SK-N-SH (cell line): ENCODE measurements around the gene NOS1. TPM values are rescaled to one million over a fixed set of nuclear protein-coding genes. Genes with fewer than 3 reads are reported as not detected.
"Not testable (repeated sequence)": the region's sequence is repeated elsewhere in the genome, so short reads cannot be mapped to it uniquely, and the experiment has no call there.

Experiments
- CTCF ChIA-PET: fragments of 300-600, 350-600 bp; formaldehyde crosslinking; extraction: SDS; loops from one replicate; lab custom pipeline; 2021; lab: Yijun Ruan, JAX
- POLR2A ChIA-PET: fragments of 350-600 bp; sonication (Branson Sonifier 250); formaldehyde crosslinking; extraction: SDS; loops from one replicate; lab custom pipeline; 2020; ENCODE audit warnings: antibody characterized with exemption, inconsistent platforms; lab: Yijun Ruan, JAX
- DNase-seq: peaks from one replicate; pipeline ENCODE4 v3.0.0; 2012
- H2AFZ ChIP-seq: fragments of 200-600 bp; sonication (generic); 2 replicates; pipeline ENCODE4 v1.8.1; 2016; ENCODE audit warnings: antibody characterized with exemption, mild to moderate bottlenecking, low read depth
- H3F3A ChIP-seq: fragments of 200-600 bp; sonication (generic); replicated peaks from 2 replicates; pipeline ENCODE3; 2016; ENCODE audit warnings: antibody characterized with exemption, mild to moderate bottlenecking; ENCODE audit not compliant: insufficient read depth
- H3K27ac ChIP-seq, 2 experiments: fragments of 200-500 bp in 1 of 2; fragments of 200-600 bp in 1 of 2; sonication (Bioruptor generic) in 1 of 2; sonication (generic), shearing (Covaris generic) in 1 of 2; 2 replicates each; pipeline versions ENCODE4 v1.5.1 to v1.6.1; 2014 to 2016; ENCODE audit warnings: low read depth in 2 of 2, inconsistent platforms in 1 of 2, low read length in 1 of 2, mild to moderate bottlenecking in 1 of 2, mixed read lengths in 1 of 2
- H3K27me3 ChIP-seq: fragments of 200-600 bp; sonication (generic), shearing (Covaris generic); 2 replicates; pipeline ENCODE4 v1.6.1; 2016; ENCODE audit warnings: mixed run types; ENCODE audit not compliant: insufficient read depth
- H3K36me3 ChIP-seq, 2 experiments: fragments of 200-500 bp in 1 of 2; fragments of 200-600 bp in 1 of 2; sonication (Bioruptor generic) in 1 of 2; sonication (generic) in 1 of 2; replicated peaks in 1 of 2; 2 replicates each; pipeline versions ENCODE3 to v1.5.1; 2014 to 2016; ENCODE audit warnings: low read length in 1 of 2, mild to moderate bottlenecking in 1 of 2; ENCODE audit not compliant: insufficient read depth in 2 of 2, control insufficient read depth in 1 of 2
- H3K4me1 ChIP-seq, 2 experiments: fragments of 200-500 bp in 1 of 2; fragments of 200-600 bp in 1 of 2; sonication (Bioruptor generic) in 1 of 2; sonication (generic), shearing (Covaris generic) in 1 of 2; 2 replicates each; pipeline versions ENCODE4 v1.5.1 to v1.6.1; 2014 to 2016; ENCODE audit warnings: low read depth in 1 of 2, low read length in 1 of 2, mixed run types in 1 of 2; ENCODE audit not compliant: insufficient read depth in 2 of 2, control insufficient read depth in 1 of 2
- H3K4me2 ChIP-seq: fragments of 200-600 bp; sonication (generic), shearing (Covaris generic); 2 replicates; pipeline ENCODE4 v1.6.1; 2017; ENCODE audit warnings: mixed run types
- H3K4me3 ChIP-seq, 2 experiments: fragments of 200-500 bp in 1 of 2; fragments of 200-600 bp in 1 of 2; sonication (Bioruptor generic) in 1 of 2; sonication (generic), shearing (Covaris generic) in 1 of 2; 2 replicates each; pipeline versions ENCODE4 v1.5.1 to v1.8.1; 2014 to 2016; ENCODE audit warnings: low read depth in 2 of 2, inconsistent platforms in 1 of 2, low read length in 1 of 2, mild to moderate bottlenecking in 1 of 2, mixed read lengths in 1 of 2, moderate library complexity in 1 of 2
- H3K79me2 ChIP-seq: fragments of 200-600 bp; sonication (generic); 2 replicates; pipeline ENCODE4 v1.8.1; 2017; ENCODE audit warnings: mild to moderate bottlenecking; ENCODE audit not compliant: insufficient read depth
- H3K9ac ChIP-seq: fragments of 200-600 bp; sonication (generic); 2 replicates; pipeline ENCODE4 v1.6.1; 2017; ENCODE audit warnings: mixed run types
- H3K9me2 ChIP-seq: fragments of 200-600 bp; sonication (generic); 2 replicates; pipeline ENCODE4 v1.6.1; 2017; ENCODE audit warnings: mixed run types
- H3K9me3 ChIP-seq: fragments of 200-600 bp; sonication (generic); 2 replicates; pipeline ENCODE4 v1.6.1; 2017; ENCODE audit warnings: mixed run types, mild to moderate bottlenecking, moderate library complexity
- H4K20me1 ChIP-seq: fragments of 200-600 bp; sonication (generic); 2 replicates; pipeline ENCODE4 v1.6.1; 2017; ENCODE audit warnings: mild to moderate bottlenecking, mixed run types; ENCODE audit not compliant: insufficient read depth
- EZH2phosphoT487 ChIP-seq: fragments of 200-600 bp; sonication (generic); IDR thresholded peaks from 2 replicates; pipeline ENCODE4 v1.6.1; 2017; ENCODE audit warnings: low read depth, mixed run types, mild to moderate bottlenecking, antibody characterized with exemption, moderate library complexity, borderline replicate concordance
- FOXM1 ChIP-seq: IDR thresholded peaks from 2 replicates; pipeline ENCODE4 v1.4.0; 2012; ENCODE audit warnings: low read depth, mild to moderate bottlenecking
- GABPA ChIP-seq: IDR thresholded peaks from 2 replicates; pipeline ENCODE4 v1.4.0; 2012; ENCODE audit warnings: low read depth, mild to moderate bottlenecking
- GATA2 ChIP-seq: sonication (generic); formaldehyde crosslinking; IDR thresholded peaks from 2 replicates; pipeline ENCODE4 v1.5.0; 2020; ENCODE audit warnings: mild to moderate bottlenecking, missing genetic modification reagents
- IRF3 ChIP-seq: fragments of 150-350 bp; IDR thresholded peaks from 2 replicates; pipeline ENCODE4 v1.6.1; 2016; ENCODE audit warnings: mild to moderate bottlenecking, low read depth, low read length
- JUND ChIP-seq: IDR thresholded peaks from 2 replicates; pipeline ENCODE4 v1.4.0; 2012
- MEF2A ChIP-seq: IDR thresholded peaks from 2 replicates; pipeline ENCODE4 v1.4.0; 2012; ENCODE audit warnings: low read depth, borderline replicate concordance
- MXI1 ChIP-seq: IDR thresholded peaks from 2 replicates; pipeline ENCODE4 v1.6.1; 2012; ENCODE audit warnings: mild to moderate bottlenecking, low read depth, low read length, improper control_type of control experiment
- NRF1 ChIP-seq: IDR thresholded peaks from 2 replicates; pipeline ENCODE4 v1.6.1; 2012; ENCODE audit warnings: low read depth, mild to moderate bottlenecking, low read length
- POLR2AphosphoS5 ChIP-seq: IDR thresholded peaks from 2 replicates; pipeline ENCODE4 v1.6.1; 2012; ENCODE audit warnings: low read depth, low read length
- RXRA ChIP-seq: IDR thresholded peaks from 2 replicates; pipeline ENCODE4 v1.4.0; 2012; ENCODE audit warnings: low read depth, mild to moderate bottlenecking, borderline replicate concordance
- SMC3 ChIP-seq: IDR thresholded peaks from 2 replicates; pipeline ENCODE4 v1.6.1; 2012; ENCODE audit warnings: low read depth, low read length, improper control_type of control experiment
- TAF1 ChIP-seq: IDR thresholded peaks from 2 replicates; pipeline ENCODE4 v1.6.1; 2012; ENCODE audit warnings: low read depth, mild to moderate bottlenecking, low read length, moderate library complexity, borderline replicate concordance
- WGBS: methylation state at CpG from one replicate; pipeline ENCODE4 v1.1.6; 2017; ENCODE audit warnings: low lambda C conversion rate; 5-methylcytosine and 5-hydroxymethylcytosine counted together
- polyA plus RNA-seq, 3 experiments: library from polyadenylated mRNA; depleted of rRNA; stranded (reverse); fragments of >200 nt; gene quantifications; 2 replicates each; pipeline ENCODE4 v1.2.3, GENCODE V29; 2012
- TF ChIP-seq, protein P1 (sequence below): IDR thresholded peaks from 2 replicates; pipeline ENCODE4 v1.4.0; 2012; ENCODE audit warnings: low read depth, borderline replicate concordance
- TF ChIP-seq, protein P2 (sequence below): IDR thresholded peaks from 2 replicates; pipeline ENCODE4 v1.4.0; 2012; ENCODE audit warnings: low read depth

The NOS1 gene
- polyA plus RNA-seq, 1 of the 3 experiments (the other 2 are of a cell fraction), result 0.02 TPM

DNA sequence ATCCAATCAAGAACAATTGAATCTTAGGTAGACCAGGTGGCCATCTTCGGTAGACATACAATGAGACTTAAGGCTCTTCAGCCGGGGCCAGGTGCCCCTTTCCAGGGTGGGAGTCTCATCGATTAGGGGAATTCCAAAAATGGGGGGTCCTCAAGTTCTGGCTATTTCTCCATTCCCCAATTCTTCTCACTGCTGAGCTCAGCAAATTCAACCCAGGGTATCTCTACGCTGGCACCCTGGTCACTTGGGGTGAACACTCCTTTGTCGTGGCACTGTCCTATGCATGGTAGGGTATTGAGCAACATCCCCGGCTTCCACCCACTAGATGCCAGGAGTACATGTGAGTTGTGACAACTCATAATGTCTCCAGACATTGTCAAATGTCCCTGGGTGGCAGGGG lies 136.2 kb downstream of the NOS1 start:
- no peak overlapping the region for H3K27ac ChIP-seq
- no peaks in the 10 kb centered on the region for H3F3A ChIP-seq
- ChIA-PET CTCF (interaction anchor here (0.6 to 5.2 kb wide), 8 partner anchors 11 to 625 kb away, joined by 3 to 38 read pairs (median 4); no protein-coding TSS in a partner anchor), POLR2A (no interaction called here)
- no peak for TF ChIP-seq MEF2A
- TF ChIP-seq TAF1, result no peak
- 42% methylated on average over 5 of the region's 6 CpGs for WGBS
- no peak overlapping the region for H3K4me2 ChIP-seq
- no peak for DNase-seq
- no peak overlapping the region for H3K9ac ChIP-seq
- H4K20me1 ChIP-seq, result no peaks in the 10 kb centered on the region
- no peaks in the 10 kb centered on the region for H3K27me3 ChIP-seq
- H3K4me1 ChIP-seq, result no peaks in the 10 kb centered on the region
- H3K4me3 ChIP-seq, result no peak overlapping the region
- H3K9me2 ChIP-seq, result no peaks in the 10 kb centered on the region
- H3K36me3 ChIP-seq, result no peaks in the 10 kb centered on the region
- H3K9me3 ChIP-seq, result no peaks in the 10 kb centered on the region
- H2AFZ ChIP-seq, result no peak overlapping the region
- H3K79me2 ChIP-seq, result no peaks in the 10 kb centered on the region

DNA sequence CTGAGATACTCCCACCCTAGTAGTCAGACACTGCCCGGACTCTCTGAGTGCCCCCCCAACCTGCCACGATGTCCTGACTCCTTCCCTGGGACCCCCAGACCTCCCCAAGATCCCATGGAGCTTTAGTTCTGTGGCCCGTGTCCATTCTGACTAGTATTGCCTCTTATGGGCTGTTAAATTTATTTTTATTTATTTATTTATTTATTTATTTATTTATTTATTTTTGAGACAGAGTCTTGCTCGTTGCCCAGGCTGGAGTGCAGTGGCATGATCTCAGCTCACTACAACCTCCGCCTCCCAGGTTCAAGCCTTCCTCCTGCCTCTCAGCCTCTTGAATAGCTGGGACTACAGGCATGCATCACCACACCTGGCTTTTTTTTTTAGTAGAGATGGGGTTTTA lies 140.5 kb downstream of the NOS1 start:
- H2AFZ ChIP-seq, H4K20me1 ChIP-seq, H3K9me3 ChIP-seq, H3K9me2 ChIP-seq, DNase-seq, H3K79me2 ChIP-seq, H3K27me3 ChIP-seq, H3K4me1 ChIP-seq, POLR2A ChIA-PET, H3K36me3 ChIP-seq, H3F3A ChIP-seq, H3K4me3 ChIP-seq, H3K27ac ChIP-seq, H3K4me2 ChIP-seq, H3K9ac ChIP-seq: not testable (repeated sequence)
- 34% methylated on average over 5 of the region's 5 CpGs for WGBS
- CTCF ChIA-PET, result interaction anchor here (1.3 to 15.9 kb wide), 5 partner anchors 9 to 631 kb away, joined by 3 to 320 read pairs (median 16); no protein-coding TSS in a partner anchor

DNA sequence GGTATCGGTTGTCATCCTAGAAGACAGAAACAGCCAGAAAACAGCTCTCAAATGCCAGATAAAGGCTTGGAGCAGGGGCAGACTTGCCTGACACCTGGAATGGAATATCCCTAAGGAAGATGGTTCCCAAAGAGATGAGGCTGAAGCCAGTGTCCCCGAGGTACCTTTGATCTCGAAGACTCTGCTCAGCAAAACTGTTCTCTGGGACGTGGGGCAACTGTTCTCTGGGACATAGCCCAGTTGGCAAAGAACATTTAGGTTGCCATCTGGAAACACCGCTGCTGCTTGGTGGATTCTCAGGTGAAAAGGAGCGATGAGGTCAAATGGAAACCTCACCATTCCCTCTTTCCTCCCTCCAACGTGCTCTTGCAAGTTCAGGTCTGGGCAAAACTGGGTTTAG lies 143.3 kb downstream of the NOS1 start:
- no peak for DNase-seq
- ChIA-PET CTCF (interaction anchor here (1.1 to 15.9 kb wide), 4 partner anchors 9 to 657 kb away, joined by 3 to 320 read pairs (median 3); no protein-coding TSS in a partner anchor), POLR2A (no interaction called here)
- H3K27ac ChIP-seq, result no peak overlapping the region
- H3K9me2 ChIP-seq, result no peaks in the 10 kb centered on the region
- no peaks in the 10 kb centered on the region for H3K4me1 ChIP-seq
- H3K9ac ChIP-seq, result no peak overlapping the region
- H3K4me3 ChIP-seq, result no peak overlapping the region
- no peaks in the 10 kb centered on the region for H3K79me2 ChIP-seq
- no peaks in the 10 kb centered on the region for H4K20me1 ChIP-seq
- no peaks in the 10 kb centered on the region for H3K9me3 ChIP-seq
- WGBS, result 42% methylated on average over 7 of the region's 7 CpGs
- no peaks in the 10 kb centered on the region for H3K36me3 ChIP-seq
- TF ChIP-seq MEF2A (no peak), GABPA (no peak), RXRA (no peak), GATA2 (no peak)
- TF ChIP-seq, all 33 proteins: peak for 0
- Histone ChIP-seq H3K27me3 (no peaks in the 10 kb centered on the region; the same call in 1 of the 2 replicates), H3K4me2 (no peak overlapping the region), H2AFZ (no peak overlapping the region), H3F3A (no peaks in the 10 kb centered on the region)

GRCh38 chr12:117216686-117217085 lies 144.7 kb downstream of the NOS1 start:
- H3K4me1 ChIP-seq, result no peaks in the 10 kb centered on the region
- no peaks in the 10 kb centered on the region; the same call in 1 of the 2 replicates for H3K27me3 ChIP-seq
- POLR2A ChIA-PET, result no interaction called here
- H3F3A ChIP-seq, result no peaks in the 10 kb centered on the region
- H3K4me2 ChIP-seq, result no peak overlapping the region
- H3K9me2 ChIP-seq, result no peaks in the 10 kb centered on the region
- CTCF ChIA-PET, result interaction anchor here (1.4 to 15.9 kb wide), 2 partner anchors 11 to 635 kb away, joined by 3 to 320 read pairs; no protein-coding TSS in a partner anchor
- H3K36me3 ChIP-seq, result no peaks in the 10 kb centered on the region
- no peaks in the 10 kb centered on the region for H3K9me3 ChIP-seq
- no peak overlapping the region for H3K9ac ChIP-seq
- no peaks in the 10 kb centered on the region for H3K79me2 ChIP-seq
- no peak overlapping the region for H3K27ac ChIP-seq
- WGBS, result 41% methylated on average over 5 of the region's 5 CpGs
- no peaks in the 10 kb centered on the region for H4K20me1 ChIP-seq
- DNase-seq, result no peak
- H2AFZ ChIP-seq, result no peak overlapping the region
- no peak overlapping the region for H3K4me3 ChIP-seq
- TF ChIP-seq MXI1 (no peak), EZH2phosphoT487 (no peak), JUND (no peak), IRF3 (no peak), FOXM1 (no peak), RXRA (no peak), SMC3 (no peak), NRF1 (no peak), TAF1 (no peak), POLR2AphosphoS5 (no peak), MEF2A (no peak)
- TF ChIP-seq, protein P1, sequence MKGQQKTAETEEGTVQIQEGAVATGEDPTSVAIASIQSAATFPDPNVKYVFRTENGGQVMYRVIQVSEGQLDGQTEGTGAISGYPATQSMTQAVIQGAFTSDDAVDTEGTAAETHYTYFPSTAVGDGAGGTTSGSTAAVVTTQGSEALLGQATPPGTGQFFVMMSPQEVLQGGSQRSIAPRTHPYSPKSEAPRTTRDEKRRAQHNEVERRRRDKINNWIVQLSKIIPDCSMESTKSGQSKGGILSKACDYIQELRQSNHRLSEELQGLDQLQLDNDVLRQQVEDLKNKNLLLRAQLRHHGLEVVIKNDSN, result no peak
- TF ChIP-seq, protein P2, sequence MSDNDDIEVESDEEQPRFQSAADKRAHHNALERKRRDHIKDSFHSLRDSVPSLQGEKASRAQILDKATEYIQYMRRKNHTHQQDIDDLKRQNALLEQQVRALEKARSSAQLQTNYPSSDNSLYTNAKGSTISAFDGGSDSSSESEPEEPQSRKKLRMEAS, result no peak
